Limb (tissue), 2 donors: ENCODE measurements around the gene TMEM35B.
"Not testable (repeated sequence)": the region's sequence is repeated elsewhere in the genome, so short reads cannot be mapped to it uniquely, and the experiment has no call there.

ENCODE experiments used
- DNase-seq, 2 donors: peaks; one replicate each; pipeline ENCODE4 v3.0.0-alpha.2; 2016; ENCODE audit errors: extremely low spot score in 2 of 2

Gene TMEM35B

GRCh38 chr1:34976384-34977209 lies 8.6 kb downstream of the TMEM35B start:
- no peak for DNase-seq

GRCh38 chr1:34975771-34976170 lies 9.4 kb downstream of the TMEM35B start:
- no peak for DNase-seq

- no peak for DNase-seq
Measured at GRCh38 chr1:34975338-34975737, 9.8 kb downstream of the TMEM35B start.

- DNase-seq: no peak
Measured at GRCh38 chr1:34974626-34975025, 10.5 kb downstream of the TMEM35B start.

GRCh38 chr1:34973326-34973725 lies 11.8 kb downstream of the TMEM35B start:
- DNase-seq: no peak

- DNase-seq: no peak
Measured at GRCh38 chr1:34970829-34971228, 14.3 kb downstream of the TMEM35B start.

- DNase-seq: no peak
Measured at GRCh38 chr1:34970220-34970735, 14.9 kb downstream of the TMEM35B start.

GRCh38 chr1:34968297-34968696 lies 16.9 kb downstream of the TMEM35B start:
- not testable (repeated sequence) for DNase-seq

GRCh38 chr1:34967672-34968071 lies 17.5 kb downstream of the TMEM35B start:
- DNase-seq: not testable (repeated sequence)

GRCh38 chr1:34965597-34965996 lies 19.6 kb downstream of the TMEM35B start:
- DNase-seq: no peak

GRCh38 chr1:34950428-34950827 lies 34.7 kb downstream of the TMEM35B start:
- DNase-seq: no peak

GRCh38 chr1:34948739-34949138 lies 36.4 kb downstream of the TMEM35B start:
- DNase-seq: not testable (repeated sequence)

GRCh38 chr1:34947641-34948314 lies 37.4 kb downstream of the TMEM35B start:
- not testable (repeated sequence) for DNase-seq

- DNase-seq: no peak
Measured at GRCh38 chr1:34946211-34946610, 38.9 kb downstream of the TMEM35B start.

- not testable (repeated sequence) for DNase-seq
Measured at GRCh38 chr1:34941798-34942197, 43.3 kb downstream of the TMEM35B start.
